GM04504 (cell line): ENCODE data around the gene CAPN14.

Experiments
- DNase-seq: peaks from one replicate; pipeline ENCODE4 v3.0.0-alpha.2; 2012; ENCODE audit warnings: low read depth

CAPN14 gene

DNA sequence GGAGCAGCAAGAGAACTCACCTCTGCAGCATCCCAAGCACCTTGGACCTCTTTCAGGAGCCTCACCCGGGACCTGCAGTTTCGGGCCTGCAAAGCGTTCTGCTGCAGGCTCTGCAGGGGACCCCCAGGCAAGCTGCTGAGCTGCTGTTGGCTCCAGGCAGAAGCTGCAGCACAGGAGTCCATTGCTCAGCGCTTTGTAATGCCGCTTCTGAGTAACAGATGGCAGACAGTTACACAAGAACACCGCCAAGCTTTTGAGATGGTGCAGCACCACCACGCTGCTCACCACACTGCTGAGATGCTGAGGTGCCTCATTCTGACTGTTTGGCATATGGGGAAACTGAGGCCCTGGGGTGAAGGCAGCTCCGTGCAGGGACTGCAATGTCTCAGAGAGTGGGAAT is 77.2 kb downstream of the CAPN14 start:
- no peak for DNase-seq

DNA sequence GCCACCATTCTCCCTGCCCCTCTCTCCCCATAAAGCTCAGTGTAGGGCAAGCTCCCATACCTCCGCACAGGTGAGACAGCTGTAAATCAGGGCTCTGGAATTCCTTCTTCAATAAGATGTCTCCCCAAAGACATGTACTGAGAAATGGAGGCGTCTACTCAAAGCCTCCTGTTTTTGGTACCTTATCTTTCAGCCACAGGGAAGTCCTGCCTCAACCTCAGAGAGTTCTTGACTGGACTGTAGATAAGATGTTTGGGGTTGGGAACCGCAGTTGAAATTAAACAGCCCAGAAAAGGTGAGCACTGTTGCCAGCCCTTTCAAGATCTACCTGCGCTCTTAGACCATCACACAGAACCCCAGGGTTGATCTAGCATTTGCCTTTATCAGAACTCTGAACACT is 77.6 kb downstream of the CAPN14 start:
- no peak for DNase-seq

DNA sequence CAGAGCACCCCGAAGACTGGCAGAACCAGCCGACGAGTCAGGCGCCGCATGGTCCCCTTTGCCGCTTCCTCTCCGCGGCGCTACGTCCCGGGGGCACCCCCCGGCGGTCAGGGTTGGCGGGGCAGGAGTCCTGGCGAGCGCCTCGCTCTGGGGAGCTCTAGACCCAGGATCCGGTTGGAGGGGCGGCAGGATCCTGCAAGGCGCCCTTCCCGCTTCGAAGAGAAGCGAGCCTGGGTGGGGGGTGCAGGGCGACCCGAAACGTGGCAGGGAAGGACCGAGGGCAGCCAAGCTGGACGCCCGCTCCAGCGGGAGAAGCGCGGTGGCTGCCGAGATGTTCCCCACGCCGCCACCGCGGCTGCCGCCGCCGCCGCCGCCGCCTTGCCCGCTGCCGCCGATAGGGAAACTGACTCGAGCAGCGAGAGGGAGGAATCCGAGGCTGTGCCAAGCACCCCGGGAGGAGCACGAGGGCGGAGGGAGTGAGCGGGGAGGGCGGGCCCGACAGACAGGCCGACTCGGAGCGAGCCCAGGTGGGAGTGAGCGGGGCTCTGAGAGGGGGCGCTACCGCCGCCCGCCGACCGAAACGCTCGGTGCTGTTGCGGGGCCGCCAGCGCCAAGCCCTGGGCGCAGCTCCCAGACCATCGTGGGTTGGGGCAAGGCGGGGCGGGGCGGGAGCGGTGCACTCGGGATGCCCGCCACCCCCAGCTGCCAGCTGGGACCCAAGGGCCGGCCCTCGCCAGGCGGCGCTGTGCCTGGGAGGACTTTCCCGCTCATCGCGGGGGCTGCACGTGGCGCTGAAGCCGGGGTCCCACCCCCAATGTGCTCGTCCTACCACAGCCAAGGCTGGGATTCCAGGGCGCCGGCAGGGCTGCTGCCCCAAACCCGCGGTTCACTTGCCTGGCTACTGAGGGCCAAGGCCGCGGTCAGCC is 79.0 kb downstream of the CAPN14 start, which contains the start of gene GALNT14:
Gene GALNT14, minus strand, starts transcription at position 404 of the 926 bp plus-strand sequence. Its CDS starts 354 bp downstream, at position 50.
- no peak for DNase-seq

DNA sequence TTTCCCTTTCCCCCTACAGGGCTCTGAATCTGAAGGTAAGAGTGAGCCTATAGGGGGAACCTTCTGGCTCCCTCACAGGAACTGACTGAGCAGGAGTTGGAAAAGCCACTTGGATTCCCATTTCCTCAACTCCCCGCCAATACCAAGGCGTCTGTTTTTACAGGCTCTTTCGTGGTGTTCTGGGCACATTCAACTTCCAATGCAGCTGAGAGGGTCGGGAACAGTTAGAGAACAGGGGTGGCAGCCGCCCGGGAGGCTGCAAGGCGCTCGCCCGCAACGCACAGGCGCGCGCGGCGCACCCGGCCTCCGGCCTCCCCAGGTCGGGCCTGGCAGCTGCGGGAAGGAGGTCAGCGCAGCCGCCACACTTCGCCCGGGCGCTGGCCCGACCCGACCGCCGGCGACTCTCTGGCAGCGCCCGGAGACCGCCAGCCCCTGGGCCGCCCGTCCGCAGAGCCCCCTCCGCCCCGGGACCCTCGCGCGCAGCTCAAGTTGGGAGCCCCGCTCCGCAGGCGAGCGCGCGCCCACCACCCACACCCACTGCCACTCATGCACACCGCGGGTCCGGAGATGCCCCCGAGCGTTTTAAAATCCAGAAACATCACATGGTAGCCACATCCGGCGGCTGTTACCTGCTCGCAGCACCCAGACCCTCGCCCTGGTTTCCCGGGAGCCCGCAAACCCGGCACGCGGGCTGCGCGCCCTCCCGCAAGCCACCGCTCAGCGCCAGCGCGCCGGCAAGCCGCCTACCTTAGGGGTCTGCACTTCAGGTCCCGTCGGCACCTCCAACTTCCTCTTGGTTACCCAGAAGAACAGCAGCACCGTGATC is 79.9 kb downstream of the CAPN14 start:
- no peak for DNase-seq

DNA sequence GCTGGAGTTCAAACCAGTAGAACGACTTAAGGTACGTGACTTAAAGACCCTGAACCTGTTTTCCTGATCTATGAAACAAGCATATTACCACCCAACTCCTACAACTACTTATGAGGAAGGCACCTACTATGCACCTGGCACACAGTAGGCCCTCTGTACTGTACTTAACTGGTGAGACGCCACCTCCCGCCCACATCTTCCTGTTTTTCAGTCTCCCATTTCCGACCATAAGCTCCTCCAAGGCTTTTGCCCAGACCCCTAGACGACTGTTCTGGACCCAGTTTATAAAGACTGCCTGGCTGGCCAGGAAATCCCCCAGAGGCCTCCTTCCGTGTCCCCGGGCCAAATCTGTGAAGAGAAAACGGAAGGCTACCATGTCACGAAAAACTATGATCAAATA is 80.6 kb downstream of the CAPN14 start:
- DNase-seq, result no peak

DNA sequence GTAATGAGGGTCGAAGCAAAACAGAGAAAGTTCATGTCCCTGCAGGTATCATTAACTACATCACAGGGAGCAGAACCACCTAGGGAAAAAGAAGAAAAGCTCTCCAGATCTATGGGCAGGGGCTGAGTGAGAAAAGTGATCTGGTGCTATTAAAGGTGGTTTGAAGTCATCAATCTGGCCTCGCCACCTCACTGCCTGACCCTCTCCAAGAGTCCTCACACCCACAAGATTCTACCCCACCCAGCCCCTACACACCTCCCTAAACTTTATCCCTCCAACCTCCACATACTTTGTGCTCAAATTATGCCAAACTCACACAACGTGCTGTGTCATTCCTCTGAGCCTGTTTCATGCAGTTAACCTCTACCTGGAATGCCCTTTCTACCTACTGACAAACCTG is 81.3 kb downstream of the CAPN14 start:
- no peak for DNase-seq

DNA sequence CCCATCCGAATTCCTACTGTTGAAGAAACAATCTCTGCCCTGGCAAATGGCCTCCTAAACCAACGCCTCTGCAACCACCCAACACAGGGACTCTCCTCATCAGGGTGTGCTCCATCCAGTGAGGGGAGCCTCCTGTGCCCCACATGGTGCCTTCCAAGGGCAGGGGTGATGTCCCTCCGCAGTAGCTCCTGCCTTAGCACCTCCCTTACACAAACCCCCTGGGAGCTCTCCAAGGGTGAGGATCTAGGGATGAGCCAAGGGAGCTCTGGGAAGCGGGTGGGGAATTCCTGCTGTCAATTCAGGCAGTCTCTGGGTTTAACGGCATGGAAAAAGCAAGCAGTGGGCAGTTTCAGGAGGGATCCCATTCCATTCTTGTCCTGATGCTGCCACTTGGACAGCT is 82.8 kb downstream of the CAPN14 start:
- DNase-seq, result no peak

DNA sequence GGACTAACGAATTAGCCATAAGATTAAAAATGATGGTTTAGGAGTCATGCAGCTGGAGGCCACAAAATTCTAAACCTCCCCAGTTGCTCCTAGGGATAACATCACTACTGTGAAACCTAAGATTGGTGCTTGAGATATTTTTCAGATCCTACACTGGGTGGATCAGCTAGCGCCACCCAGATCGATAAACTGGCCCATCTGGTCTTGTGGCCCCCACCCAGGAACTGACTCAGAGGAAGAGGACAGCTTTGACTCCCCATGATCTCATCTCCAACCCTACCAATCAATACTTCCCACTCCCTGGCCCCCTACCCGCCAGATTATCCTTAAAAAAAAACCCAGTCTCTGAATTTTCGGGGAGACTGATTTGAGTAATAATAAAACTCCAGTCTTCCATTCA is 84.5 kb downstream of the CAPN14 start:
- DNase-seq, result no peak

DNA sequence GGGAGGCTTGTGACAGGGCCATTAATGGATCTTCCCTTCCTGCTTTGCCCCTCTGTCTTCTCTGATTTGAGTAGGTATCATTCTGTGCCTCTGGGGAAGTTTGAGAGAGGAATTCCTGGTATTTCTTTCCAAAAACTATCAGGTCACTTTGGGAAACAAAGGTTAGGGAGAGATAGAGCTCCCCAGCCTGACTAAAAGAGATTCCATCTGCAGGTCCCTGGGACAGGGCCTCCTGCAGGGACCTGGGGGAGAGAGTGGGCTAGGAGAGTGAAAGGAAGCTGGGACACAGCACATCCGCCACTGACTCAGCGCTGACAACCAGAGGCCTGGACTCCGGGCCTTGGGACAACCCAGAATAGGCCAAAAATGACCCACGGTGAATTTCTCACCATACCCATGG is 85.4 kb downstream of the CAPN14 start:
- no peak for DNase-seq

DNA sequence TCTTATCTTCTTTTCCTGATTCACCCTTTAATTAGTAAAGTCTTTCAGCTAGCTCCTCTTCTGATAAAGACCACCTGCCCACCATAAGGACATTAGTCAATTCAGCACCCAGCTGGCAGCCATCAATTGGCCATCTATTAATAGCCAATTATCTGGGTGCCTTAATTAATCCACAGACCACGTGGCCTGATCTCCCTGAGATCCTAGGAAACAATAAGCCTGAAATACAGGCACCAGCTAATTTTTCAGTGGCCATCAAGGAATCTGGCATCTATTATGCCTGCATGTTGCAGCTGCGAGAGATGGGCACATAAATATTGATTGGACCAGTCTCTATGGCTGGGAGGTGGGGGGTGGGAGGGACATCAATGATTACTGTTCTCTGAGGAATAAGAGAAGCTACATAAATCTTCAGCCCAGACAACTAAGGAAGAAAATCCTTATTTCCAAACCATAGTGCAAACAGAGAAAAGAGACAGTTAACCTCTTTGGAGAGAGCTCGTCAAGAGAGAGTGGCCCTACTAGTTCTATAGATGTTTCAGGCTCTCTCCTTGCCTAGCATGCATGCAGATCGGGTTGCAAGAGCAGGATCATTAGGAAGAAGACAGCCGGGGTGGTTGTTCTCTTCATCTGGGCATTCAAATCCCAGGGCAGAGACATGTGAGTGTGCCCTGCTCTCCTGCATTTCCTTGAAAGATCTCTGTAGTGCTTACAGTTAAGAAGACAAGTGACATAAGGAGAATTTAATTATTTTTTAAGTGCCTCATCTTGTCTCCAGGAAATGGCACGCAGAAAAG is 87.7 kb downstream of the CAPN14 start:
- DNase-seq, result no peak

DNA sequence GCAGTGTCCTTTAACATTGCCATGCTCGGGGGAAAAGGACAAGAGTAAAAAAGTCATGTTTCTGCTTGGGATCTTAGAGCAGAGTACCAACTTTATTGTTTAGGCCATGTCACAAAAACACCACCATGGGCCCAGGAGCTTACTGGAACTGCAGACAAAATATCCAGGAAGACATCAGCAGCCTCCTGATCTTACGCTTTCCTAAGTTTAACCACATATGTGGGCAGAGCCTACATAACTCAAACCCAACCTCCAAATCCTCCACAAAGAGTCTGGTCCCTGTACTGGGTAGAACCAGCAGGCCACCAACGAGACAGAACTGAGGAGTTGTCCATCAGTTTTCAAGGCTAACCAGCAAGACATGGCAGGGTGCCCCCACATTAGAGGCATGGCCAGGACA is 89.4 kb downstream of the CAPN14 start:
- DNase-seq, result no peak

DNA sequence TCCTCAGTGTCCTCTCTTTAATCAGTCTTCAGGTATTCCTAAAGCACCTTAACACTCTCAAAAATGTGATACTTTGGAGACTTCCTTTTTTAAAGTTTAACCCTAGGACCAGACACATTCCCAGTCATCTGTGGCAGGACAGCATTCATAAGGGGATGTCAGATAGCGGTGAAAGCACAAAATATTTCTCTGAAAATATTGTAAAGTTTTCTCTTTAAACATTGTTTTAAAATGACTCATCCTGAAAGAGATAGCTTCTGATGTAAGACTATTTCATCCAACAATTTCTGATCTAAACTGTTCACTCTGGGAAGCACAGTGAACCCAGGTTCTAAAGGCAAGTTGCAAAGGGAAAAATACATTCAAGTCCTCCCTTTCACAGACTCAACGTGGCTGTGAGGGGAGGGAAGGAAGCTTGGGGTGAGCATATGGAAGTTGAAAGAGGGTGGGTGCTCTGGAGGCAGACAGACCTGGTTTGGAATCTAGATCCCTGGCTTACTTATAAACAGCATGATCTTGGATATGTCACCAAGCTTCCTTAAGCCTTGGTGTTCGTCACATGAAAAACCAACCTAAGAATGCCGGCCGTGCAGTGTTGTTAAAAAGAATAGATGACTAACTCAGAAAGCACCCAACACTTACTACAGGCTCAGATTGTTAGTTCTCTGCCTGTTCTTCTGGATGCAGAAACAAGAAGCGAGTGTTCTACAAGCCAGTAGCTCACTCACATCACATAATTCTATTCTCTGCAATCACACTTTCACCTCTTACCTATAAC is 91.2 kb downstream of the CAPN14 start:
- no peak for DNase-seq

DNA sequence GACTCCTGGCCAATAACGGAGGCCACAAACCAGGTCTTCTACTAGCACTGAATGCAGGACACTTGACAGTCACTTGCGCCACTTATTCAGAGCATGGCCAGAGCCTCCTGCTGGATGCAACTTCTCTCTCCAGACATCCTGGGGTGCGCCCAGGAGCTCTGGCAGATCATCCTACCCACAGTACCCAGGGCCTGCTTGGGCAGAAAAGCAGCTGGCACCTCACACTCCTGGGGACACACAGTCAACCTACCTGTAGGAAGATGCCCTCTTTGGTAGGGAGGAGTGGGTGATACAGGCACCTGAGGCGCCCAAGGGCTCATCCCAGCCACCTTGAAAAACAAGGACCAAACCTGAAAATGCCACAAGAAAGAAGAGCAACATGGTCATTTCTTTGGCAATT is 92.4 kb downstream of the CAPN14 start:
- no peak for DNase-seq
